CD4-positive, alpha-beta memory T cell (primary cell): ENCODE data around the gene EGF. TPM values are rescaled to one million over a fixed set of nuclear protein-coding genes. Genes with fewer than 3 reads are reported as not detected.

Source experiments
- CTCF ChIA-PET: fragments of 350-600 bp; sonication (Branson Sonifier 250); formaldehyde crosslinking; loops from one replicate; lab custom pipeline; 2021; ENCODE audit warnings: inconsistent platforms; ENCODE audit not compliant: partially characterized antibody; lab: Charles Lee
- POLR2A ChIA-PET: fragments of 350-600 bp; sonication (Branson Sonifier 250); formaldehyde crosslinking; loops from one replicate; lab custom pipeline; 2021; ENCODE audit not compliant: partially characterized antibody; lab: Charles Lee
- DNase-seq, 5 donors: peaks; one replicate each; pipeline versions ENCODE4 v3.0.0 to v3.0.0-alpha.2; 2020 to 2022; ENCODE audit warnings: mixed read lengths in 1 of 5
- H3K27ac ChIP-seq: one replicate; pipeline ENCODE4 v1.7.0; 2013; ENCODE audit warnings: low read depth, low read length
- H3K27me3 ChIP-seq: 2 replicates; pipeline ENCODE4 v1.7.0; 2013; ENCODE audit warnings: mild to moderate bottlenecking, low read length, moderate library complexity; ENCODE audit not compliant: insufficient read depth
- H3K36me3 ChIP-seq: 2 replicates; pipeline ENCODE4 v1.7.0; 2013; ENCODE audit warnings: mild to moderate bottlenecking, low read length, moderate library complexity; ENCODE audit not compliant: insufficient read depth
- H3K4me1 ChIP-seq: 2 replicates; pipeline ENCODE4 v1.7.0; 2013; ENCODE audit warnings: mild to moderate bottlenecking, low read length, moderate library complexity; ENCODE audit not compliant: insufficient read depth
- H3K4me3 ChIP-seq, 2 donors: one replicate each; pipeline ENCODE4 v1.7.0; 2013; ENCODE audit warnings: low read length in 2 of 2, mild to moderate bottlenecking in 1 of 2
- H3K9me3 ChIP-seq, 2 donors: one replicate each; pipeline ENCODE4 v1.7.0; 2013; ENCODE audit warnings: low read length in 2 of 2, control low read depth in 1 of 2; ENCODE audit not compliant: control insufficient read depth in 1 of 2
- H3K27ac Mint-ChIP-seq, 7 donors: one replicate each; pipeline ENCODE4 v1.8.0; 2020 to 2021; ENCODE audit warnings: mixed read lengths in 7 of 7, mild to moderate bottlenecking in 6 of 7, inconsistent platforms in 3 of 7, moderate library complexity in 3 of 7
- H3K27me3 Mint-ChIP-seq, 2 donors: one replicate each; pipeline ENCODE4 v1.8.0; 2020 to 2021; ENCODE audit warnings: mixed read lengths in 2 of 2
- H3K36me3 Mint-ChIP-seq, 2 donors: one replicate each; pipeline ENCODE4 v1.8.0; 2020 to 2021; ENCODE audit warnings: mixed read lengths in 2 of 2, inconsistent platforms in 1 of 2, mild to moderate bottlenecking in 1 of 2
- H3K4me1 Mint-ChIP-seq, 4 donors: one replicate each; pipeline ENCODE4 v1.8.0; 2020 to 2021; ENCODE audit warnings: mixed read lengths in 4 of 4, mild to moderate bottlenecking in 1 of 4
- H3K4me3 Mint-ChIP-seq, 8 donors: one replicate each; pipeline ENCODE4 v1.8.0; 2020 to 2021; ENCODE audit warnings: mixed read lengths in 8 of 8, mild to moderate bottlenecking in 7 of 8, moderate library complexity in 6 of 8, inconsistent platforms in 3 of 8
- H3K9me3 Mint-ChIP-seq, 8 donors: one replicate each; pipeline ENCODE4 v1.8.0; 2020 to 2021; ENCODE audit warnings: mixed read lengths in 8 of 8, mild to moderate bottlenecking in 5 of 8, inconsistent platforms in 3 of 8, moderate library complexity in 1 of 8
- intact Hi-C: fragments of 100-400 bp; cut with micrococcal nuclease; formaldehyde crosslinking; loops from one replicate; pipeline ENCODE4 v1.15.1; 2023
- polyA plus RNA-seq, 2 donors: library from polyadenylated mRNA; unstranded; fragments of 300-500 nt; fragmentation: Illumina TruSeq; gene quantifications; one replicate each; pipeline ENCODE4 v1.2.3, GENCODE V29; 2021
- total RNA-seq, 2 experiments: library from RNA; stranded (reverse); gene quantifications; one replicate each; pipeline ENCODE4 v1.2.3, GENCODE V29; 2021

The EGF gene
- total and polyA plus RNA-seq, 4 experiments from 2014 or later, result not detected

DNA sequence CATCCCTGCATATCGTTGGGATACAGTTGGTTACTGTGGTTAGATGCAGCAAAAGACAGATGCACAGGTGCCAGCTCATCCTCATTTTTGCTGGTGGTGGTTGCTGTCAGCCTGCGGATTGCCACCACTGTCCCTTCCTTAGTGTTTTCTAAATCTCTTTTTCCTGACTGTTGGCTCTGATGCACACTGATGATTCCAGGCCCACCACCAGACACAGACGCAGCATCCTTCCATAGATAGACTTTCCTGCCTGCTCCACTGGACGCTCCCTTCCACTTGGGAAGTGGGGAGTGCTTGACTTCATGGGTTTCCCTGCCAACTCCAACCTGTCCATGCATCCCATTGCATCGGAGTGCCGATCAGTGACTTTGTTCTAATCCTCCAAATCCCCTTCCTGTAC is 101.5 kb downstream of the EGF start:
- ChIA-PET CTCF (interaction anchor here (0.9 to 23.6 kb wide), 3 partner anchors 8 to 499 kb away, joined by 4 to 733 read pairs (median 4); no protein-coding TSS in a partner anchor), POLR2A (no interaction called here)
- Mint-ChIP-seq H3K9me3 (peaks cover 0 to 6% (median 1%) of the 10 kb centered on the region in 8 donors), H3K27me3 (peaks cover 0 to 4% of the 10 kb centered on the region in 2 donors), H3K36me3 (peaks cover 0 to 5% of the 10 kb centered on the region in 2 donors), H3K4me3 (no peak overlapping the region), H3K4me1 (peaks cover 0 to 5% (median 2%) of the 10 kb centered on the region in 4 donors), H3K27ac (no peak overlapping the region)
- Histone ChIP-seq H3K9me3 (no peaks in the 10 kb centered on the region), H3K4me1 (no peaks in the 10 kb centered on the region), H3K4me3 (no peak overlapping the region), H3K36me3 (no peaks in the 10 kb centered on the region), H3K27me3 (no peaks in the 10 kb centered on the region), H3K27ac (no peak overlapping the region)
- no peak for DNase-seq
- intact Hi-C loops, result no loop called here

DNA sequence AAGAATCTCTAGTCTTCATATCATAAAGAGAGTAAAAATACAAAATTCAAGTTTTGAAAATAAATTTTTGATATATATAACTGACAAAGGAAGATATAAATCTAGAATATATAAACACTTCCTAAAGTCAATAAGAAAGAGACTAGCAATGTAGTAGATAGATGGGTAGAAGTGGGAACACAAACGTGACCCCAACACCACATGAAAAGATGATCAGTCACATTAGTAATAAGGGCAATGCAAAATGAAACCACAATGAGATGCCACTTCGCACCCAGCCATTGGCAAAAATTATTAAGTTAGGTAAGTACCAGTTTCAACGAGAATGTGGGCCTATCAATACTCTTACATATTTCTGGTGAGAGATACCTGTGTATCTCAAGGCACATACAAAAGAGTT is 106.5 kb downstream of the EGF start:
- H3K27me3 ChIP-seq, result no peaks in the 10 kb centered on the region
- no peak overlapping the region for H3K27ac Mint-ChIP-seq
- H3K36me3 ChIP-seq, result no peaks in the 10 kb centered on the region
- CTCF ChIA-PET, result interaction anchor here (0.6 to 3.4 kb wide), 7 partner anchors 9 to 498 kb away, joined by 3 to 19 read pairs (median 6); no protein-coding TSS in a partner anchor
- no peak overlapping the region for H3K27ac ChIP-seq
- H3K27me3 Mint-ChIP-seq, result peaks cover 0 to 4% of the 10 kb centered on the region in 2 donors
- peaks cover 11 to 19% (median 13%) of the 10 kb centered on the region in 4 donors for H3K4me1 Mint-ChIP-seq
- no peak overlapping the region for H3K4me3 Mint-ChIP-seq
- no peak for DNase-seq
- no peaks in the 10 kb centered on the region for H3K9me3 ChIP-seq
- peaks cover 0 to 6% (median 1%) of the 10 kb centered on the region in 8 donors for H3K9me3 Mint-ChIP-seq
- peaks cover 0 to 5% of the 10 kb centered on the region in 2 donors for H3K36me3 Mint-ChIP-seq
- intact Hi-C loops, result no loop called here
- H3K4me1 ChIP-seq, result no peaks in the 10 kb centered on the region
- H3K4me3 ChIP-seq, result no peak overlapping the region
- POLR2A ChIA-PET, result no interaction called here

DNA sequence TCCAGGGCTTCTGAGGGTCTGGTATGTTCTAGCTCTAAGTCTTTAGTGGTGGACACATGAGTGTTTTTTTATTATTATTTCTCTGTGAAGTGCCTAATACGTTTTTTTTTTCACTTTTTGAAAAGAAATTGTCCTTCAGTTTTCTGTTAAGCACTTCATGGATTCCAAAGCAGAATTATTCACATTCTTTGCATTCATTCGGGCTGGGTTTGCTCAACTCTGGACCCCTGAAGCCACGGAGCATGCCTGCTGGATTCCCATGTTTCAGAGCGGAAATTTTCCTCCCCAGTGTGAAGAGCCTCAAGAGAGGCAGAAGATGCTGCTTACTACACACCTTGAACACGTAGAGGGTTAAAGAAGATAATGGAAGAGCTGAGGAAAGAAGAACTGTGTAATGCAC is 107.5 kb downstream of the EGF start:
- H3K4me1 ChIP-seq, result no peaks in the 10 kb centered on the region
- Mint-ChIP-seq H3K4me1 (peaks cover 11 to 19% (median 13%) of the 10 kb centered on the region in 4 donors), H3K9me3 (peaks cover 0 to 6% (median 1%) of the 10 kb centered on the region in 8 donors), H3K36me3 (peaks cover 0 to 5% of the 10 kb centered on the region in 2 donors), H3K4me3 (peak overlapping the region in 1 of 8 donors; percentile 44), H3K27me3 (peaks cover 0 to 1% of the 10 kb centered on the region in 2 donors), H3K27ac (no peak overlapping the region)
- intact Hi-C loops, result no loop called here
- no peak overlapping the region for H3K27ac ChIP-seq
- no peak for DNase-seq
- no peaks in the 10 kb centered on the region for H3K27me3 ChIP-seq
- POLR2A ChIA-PET, result no interaction called here
- no peak overlapping the region for H3K4me3 ChIP-seq
- CTCF ChIA-PET, result interaction anchor here (1.2 to 3.4 kb wide), 6 partner anchors 10 to 497 kb away, joined by 3 to 19 read pairs (median 7); no protein-coding TSS in a partner anchor
- H3K9me3 ChIP-seq, result no peaks in the 10 kb centered on the region
- H3K36me3 ChIP-seq, result no peaks in the 10 kb centered on the region

DNA sequence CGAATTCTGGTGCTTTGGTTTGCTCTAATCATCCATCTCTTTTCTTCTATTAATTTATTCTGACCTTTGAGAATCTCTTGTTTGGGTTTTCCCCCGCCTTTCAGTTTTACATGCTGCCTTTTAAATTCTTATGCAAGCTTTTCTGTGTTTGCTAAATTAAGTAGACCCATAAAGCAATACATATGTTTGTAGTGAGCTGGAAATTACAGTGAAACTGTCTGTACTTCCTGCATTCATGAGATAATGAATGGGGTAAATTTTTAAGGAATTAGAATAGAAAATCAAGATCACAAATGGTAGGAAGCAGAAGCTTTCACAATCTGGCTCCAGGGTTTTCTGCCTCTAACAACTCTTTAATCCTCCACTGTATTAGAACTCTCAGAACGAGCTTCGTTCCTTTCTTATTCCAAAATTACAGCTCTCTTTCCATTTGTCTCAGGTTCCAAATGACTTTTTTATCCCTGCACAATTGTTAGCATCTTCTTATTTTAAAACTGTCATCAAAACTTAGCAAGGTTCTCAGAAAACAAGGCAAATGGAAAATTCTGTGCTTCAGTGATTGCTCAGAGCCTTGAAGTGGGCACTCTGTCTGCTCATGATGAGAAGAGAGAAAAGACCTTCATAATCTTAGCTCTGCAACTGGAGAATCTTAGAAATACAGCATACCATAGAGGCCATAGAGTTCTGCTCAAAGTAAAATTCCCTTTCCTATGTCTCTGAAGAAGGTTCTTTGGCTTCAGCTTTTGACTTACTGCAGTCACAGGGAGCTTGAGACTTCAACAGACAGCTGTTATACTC is 108.2 kb downstream of the EGF start:
- POLR2A ChIA-PET, result no interaction called here
- H3K27me3 ChIP-seq, result no peaks in the 10 kb centered on the region
- CTCF ChIA-PET, result interaction anchor here (0.8 to 3.4 kb wide), 6 partner anchors 11 to 496 kb away, joined by 4 to 19 read pairs (median 7); no protein-coding TSS in a partner anchor
- no peak overlapping the region for H3K4me3 ChIP-seq
- intact Hi-C loops, result no loop called here
- H3K9me3 ChIP-seq, result no peaks in the 10 kb centered on the region
- H3K27me3 Mint-ChIP-seq, result peaks cover 0 to 1% of the 10 kb centered on the region in 2 donors
- H3K4me1 ChIP-seq, result no peaks in the 10 kb centered on the region
- H3K27ac Mint-ChIP-seq, result peak overlapping the region in 1 of 7 donors; percentile 5
- H3K9me3 Mint-ChIP-seq, result peaks cover 0 to 6% (median 1%) of the 10 kb centered on the region in 8 donors
- no peaks in the 10 kb centered on the region for H3K36me3 ChIP-seq
- DNase-seq, result no peak
- H3K27ac ChIP-seq, result no peak overlapping the region
- peaks cover 0 to 5% of the 10 kb centered on the region in 2 donors for H3K36me3 Mint-ChIP-seq
- H3K4me1 Mint-ChIP-seq, result peaks cover 11 to 19% (median 13%) of the 10 kb centered on the region in 4 donors
- no peak overlapping the region for H3K4me3 Mint-ChIP-seq

DNA sequence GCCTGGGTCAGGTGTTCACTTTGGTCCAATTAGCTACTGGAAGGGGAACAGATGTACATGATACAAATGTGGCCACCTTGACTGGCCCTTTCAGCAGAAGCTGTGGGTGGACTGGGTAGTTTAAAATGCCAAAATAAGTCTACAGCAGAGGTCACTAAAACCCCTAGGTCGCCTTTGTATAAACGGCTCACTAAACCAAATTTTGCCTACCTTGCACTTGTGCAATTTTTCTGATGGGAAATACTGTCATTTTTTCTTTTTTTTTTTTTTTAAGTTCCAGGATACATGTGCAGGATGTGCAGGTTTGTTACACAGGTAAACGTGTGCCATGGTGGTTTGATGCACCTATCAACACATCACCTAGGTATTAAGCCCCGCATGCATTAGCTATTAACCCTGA is 109.8 kb downstream of the EGF start:
- POLR2A ChIA-PET, result no interaction called here

DNA sequence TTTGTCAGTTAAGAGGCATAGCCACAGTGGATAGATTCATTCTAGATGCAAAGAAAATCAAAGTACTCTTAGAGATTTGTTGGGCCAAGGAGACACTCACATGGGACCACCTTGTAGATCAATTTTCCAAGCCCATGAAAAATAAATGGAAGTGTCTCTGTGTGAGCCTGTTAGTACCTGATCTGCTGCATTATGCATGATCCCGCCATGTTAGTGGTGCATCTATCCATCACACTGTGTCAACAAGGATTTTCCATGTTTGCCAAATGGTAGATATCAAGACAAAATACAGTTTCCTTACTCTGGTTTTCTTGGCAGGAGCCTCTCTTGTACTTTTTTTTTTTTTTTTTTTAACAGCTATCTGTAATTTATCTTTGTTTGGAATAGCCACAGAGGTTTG is 112.4 kb downstream of the EGF start:
- H3K4me1 ChIP-seq, result no peaks in the 10 kb centered on the region
- ChIA-PET CTCF (interaction anchor here (0.6 kb wide), 1 partner anchor 24 kb away, joined by 3 read pairs; no protein-coding TSS in a partner anchor), POLR2A (no interaction called here)
- DNase-seq, result no peak
- no peaks in the 10 kb centered on the region for H3K9me3 ChIP-seq
- H3K4me3 ChIP-seq, result no peak overlapping the region
- no peak overlapping the region for H3K4me3 Mint-ChIP-seq
- no peak overlapping the region for H3K27ac Mint-ChIP-seq
- no peak overlapping the region for H3K27ac ChIP-seq
- H3K36me3 ChIP-seq, result no peaks in the 10 kb centered on the region
- H3K4me1 Mint-ChIP-seq, result peaks cover 3 to 11% (median 8%) of the 10 kb centered on the region in 4 donors
- intact Hi-C loops, result no loop called here
- H3K36me3 Mint-ChIP-seq, result no peaks in the 10 kb centered on the region
- H3K27me3 Mint-ChIP-seq, result peaks cover 0 to 5% of the 10 kb centered on the region in 2 donors
- H3K27me3 ChIP-seq, result no peaks in the 10 kb centered on the region
- H3K9me3 Mint-ChIP-seq, result no peaks in the 10 kb centered on the region

More for the DNA sequence above, 109.8 kb downstream of the EGF start:
- no peaks in the 10 kb centered on the region for H3K36me3 ChIP-seq
- CTCF ChIA-PET, result interaction anchor here (0.9 to 3.4 kb wide), 4 partner anchors 27 to 495 kb away, joined by 3 to 19 read pairs (median 4); no protein-coding TSS in a partner anchor
- H3K27me3 Mint-ChIP-seq, result peaks cover 0 to 1% of the 10 kb centered on the region in 2 donors
- H3K4me3 Mint-ChIP-seq, result no peak overlapping the region
- no peaks in the 10 kb centered on the region for H3K36me3 Mint-ChIP-seq
- H3K9me3 ChIP-seq, result no peaks in the 10 kb centered on the region
- no peaks in the 10 kb centered on the region for H3K9me3 Mint-ChIP-seq
- H3K27me3 ChIP-seq, result no peaks in the 10 kb centered on the region
- H3K4me3 ChIP-seq, result no peak overlapping the region
- intact Hi-C loops, result no loop called here
- H3K4me1 ChIP-seq, result no peaks in the 10 kb centered on the region
- no peak overlapping the region for H3K27ac ChIP-seq
- no peak for DNase-seq
- H3K4me1 Mint-ChIP-seq, result peaks cover 11 to 19% (median 13%) of the 10 kb centered on the region in 4 donors
- H3K27ac Mint-ChIP-seq, result no peak overlapping the region

DNA sequence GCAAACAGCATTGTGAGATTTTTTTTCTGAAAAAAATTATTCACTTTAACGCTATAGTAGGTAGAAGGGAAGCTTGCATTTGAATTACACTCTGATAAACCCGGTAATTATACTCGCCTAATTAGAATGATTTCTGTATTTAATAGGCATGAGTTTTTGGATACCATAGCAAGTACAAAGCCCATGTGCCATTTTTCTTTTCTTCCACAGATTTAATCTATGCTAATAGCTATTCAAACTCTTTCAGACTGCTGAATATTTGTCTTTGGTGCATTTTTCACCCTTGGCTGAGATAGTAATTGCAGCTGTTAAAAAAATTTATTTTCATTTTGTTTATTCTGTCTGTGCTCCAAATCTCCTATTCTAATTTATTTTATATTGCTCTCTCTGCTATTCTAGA is 113.0 kb downstream of the EGF start:
- Histone ChIP-seq H3K27me3 (no peaks in the 10 kb centered on the region), H3K9me3 (no peaks in the 10 kb centered on the region), H3K36me3 (no peaks in the 10 kb centered on the region), H3K27ac (no peak overlapping the region), H3K4me1 (no peaks in the 10 kb centered on the region), H3K4me3 (no peak overlapping the region)
- H3K27ac Mint-ChIP-seq, result no peak overlapping the region
- H3K9me3 Mint-ChIP-seq, result no peaks in the 10 kb centered on the region
- no peaks in the 10 kb centered on the region for H3K36me3 Mint-ChIP-seq
- POLR2A ChIA-PET, result no interaction called here
- peaks cover 0 to 5% of the 10 kb centered on the region in 2 donors for H3K27me3 Mint-ChIP-seq
- H3K4me1 Mint-ChIP-seq, result peaks cover 0 to 5% (median 3%) of the 10 kb centered on the region in 4 donors
- intact Hi-C loops, result no loop called here
- CTCF ChIA-PET, result interaction anchor here (0.6 kb wide), 1 partner anchor 24 kb away, joined by 3 read pairs; no protein-coding TSS in a partner anchor
- no peak overlapping the region for H3K4me3 Mint-ChIP-seq
- DNase-seq, result no peak
